Cortex of kidney (tissue), 1 donor: ENCODE results near the gene ARHGAP19.
A peak's percentile ranks its signal among the peaks of the same experiment; 100 is the strongest.

Source experiments
- DNase-seq: peaks from one replicate; lab custom pipeline; 2025; lab: John Stamatoyannopoulos, UW

ARHGAP19 gene

GRCh38 chr10:97292097-97292861 is at the start of gene ARHGAP19:
Gene ARHGAP19 (minus strand): TSS chr10:97292637. CDS start chr10:97292627, 10 bp downstream.
- DNase-seq: peak; percentile 37

GRCh38 chr10:97341416-97341815 is 49.0 kb upstream of the ARHGAP19 start:
- DNase-seq: no peak

DNA sequence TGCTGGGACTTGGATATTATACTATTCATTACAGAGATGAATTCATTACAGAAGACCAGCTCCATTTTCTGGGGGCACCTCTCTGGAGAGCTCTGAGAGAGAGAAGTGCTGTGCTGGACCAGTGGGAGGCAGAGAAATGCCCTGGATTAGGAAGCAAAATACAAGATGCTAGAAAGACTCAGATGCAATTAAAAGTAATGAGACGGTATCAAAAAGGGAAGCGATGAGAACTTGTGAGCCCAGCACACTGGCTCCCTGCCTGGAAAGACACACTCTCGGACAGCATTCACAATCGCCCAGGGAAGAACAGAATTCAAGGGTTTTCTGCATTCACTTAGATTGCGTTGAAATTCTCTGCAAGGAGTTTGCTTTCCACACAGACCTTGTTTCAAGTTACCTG is 45.6 kb upstream of the ARHGAP19 start:
- DNase-seq: no peak

DNA sequence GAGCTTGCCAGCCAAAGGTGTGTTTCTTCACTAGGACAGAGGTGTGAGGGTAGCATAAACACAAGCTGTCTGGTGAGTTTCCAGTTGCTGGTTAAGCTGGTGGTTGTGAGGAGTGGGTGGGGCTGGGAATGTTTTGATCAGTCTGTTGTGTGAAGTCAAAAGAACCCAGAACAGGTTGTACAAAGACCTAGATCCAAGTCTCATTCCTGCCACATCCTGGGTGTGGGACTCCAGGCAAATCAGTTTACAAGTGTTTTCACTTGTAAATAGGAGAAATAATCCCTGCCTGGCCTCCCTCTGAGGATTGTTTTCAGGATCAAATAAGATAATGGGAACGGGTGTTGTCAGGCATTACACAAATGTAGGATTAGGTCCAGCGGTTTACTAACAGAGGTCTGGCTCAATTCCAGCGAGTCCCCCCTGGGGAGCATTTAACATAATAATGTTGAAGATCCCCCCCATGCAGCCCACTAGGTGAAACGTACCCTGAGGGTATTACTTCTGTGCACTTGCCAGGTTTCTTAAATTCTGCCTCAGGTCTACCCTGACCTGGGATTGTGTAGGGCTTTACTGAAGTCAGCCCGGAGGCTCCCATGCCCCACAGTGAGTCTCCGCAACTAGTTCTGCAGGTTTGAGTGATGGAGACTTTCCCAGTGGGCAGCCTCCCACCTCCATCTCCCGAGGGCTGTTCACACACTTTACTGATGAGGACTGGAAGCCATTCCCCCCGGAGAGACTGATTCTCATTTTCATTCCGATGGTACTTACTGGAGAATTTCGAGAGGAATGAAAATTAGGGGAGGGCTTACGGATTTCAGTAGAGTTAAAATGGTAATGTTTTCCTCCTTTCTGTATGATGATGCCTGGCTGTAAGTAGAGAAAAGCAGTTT is 44.8 kb upstream of the ARHGAP19 start:
- DNase-seq: no peak

DNA sequence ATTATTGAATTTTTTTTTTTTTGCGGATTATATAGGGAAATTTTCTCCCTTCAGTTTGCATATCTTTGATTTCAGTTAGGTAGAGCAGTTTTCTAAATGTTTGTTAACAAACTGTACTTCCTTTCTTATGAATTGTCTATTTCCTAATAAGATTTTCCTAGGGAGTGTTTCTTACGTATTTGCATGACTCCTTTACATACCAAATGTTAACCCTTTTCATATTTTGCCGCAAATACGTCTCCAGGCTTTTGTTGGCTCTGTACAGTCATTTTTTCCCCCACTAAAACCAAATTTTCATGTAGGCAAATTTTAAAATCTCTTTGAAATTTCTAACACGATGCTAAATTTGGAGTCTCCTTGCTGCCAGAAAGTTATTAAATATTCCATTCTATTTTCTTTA is 44.0 kb upstream of the ARHGAP19 start:
- DNase-seq: no peak

DNA sequence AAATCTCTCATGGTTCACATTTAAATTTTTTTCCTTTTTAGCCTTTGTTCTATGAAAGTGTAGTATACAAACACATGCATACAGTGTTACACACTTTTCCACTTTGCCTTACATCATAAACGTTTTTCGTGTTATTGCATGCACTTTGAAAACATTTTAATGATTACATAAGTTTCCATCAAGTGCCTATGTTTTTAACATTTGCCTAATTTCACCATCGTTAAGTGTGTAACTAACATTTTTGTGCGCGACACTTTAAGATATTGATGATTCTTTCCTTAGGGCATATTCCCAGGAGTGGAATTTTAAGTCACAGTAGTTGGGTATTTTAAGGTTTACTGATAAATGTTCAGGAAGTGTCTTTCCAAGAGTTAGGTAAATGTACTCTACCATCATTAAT is 43.6 kb upstream of the ARHGAP19 start:
- DNase-seq: no peak

DNA sequence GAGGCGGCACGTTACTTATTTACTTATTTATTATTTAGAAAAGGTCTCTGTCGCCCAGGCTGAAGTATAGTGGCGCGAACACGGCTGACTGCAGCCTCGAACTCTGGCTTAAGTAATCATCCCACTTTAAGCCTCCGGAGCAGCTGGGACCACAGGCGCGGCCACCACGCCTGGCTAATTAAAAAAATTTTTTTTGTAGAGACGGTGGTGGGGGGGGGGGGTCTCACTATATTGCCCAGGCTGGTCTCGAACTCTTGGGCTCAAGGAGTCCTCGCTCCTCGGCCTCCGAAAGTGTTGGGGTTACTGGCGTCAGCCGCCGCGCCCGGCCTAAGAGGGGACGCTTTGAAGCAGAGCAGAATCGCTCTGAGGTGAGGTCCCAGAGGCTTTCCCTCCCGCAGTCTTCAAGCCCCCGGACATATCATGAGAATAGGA is 42.8 kb upstream of the ARHGAP19 start:
- no peak for DNase-seq

GRCh38 chr10:97334370-97335175 is 42.1 kb upstream of the ARHGAP19 start, which contains the start of gene FRAT2:
Gene FRAT2 (minus strand): TSS chr10:97334729. CDS start chr10:97334572, 157 bp downstream.
- DNase-seq: peak; percentile 90

- DNase-seq: no peak
Observed at GRCh38 chr10:97333601-97334369, 41.3 kb upstream of the ARHGAP19 start.

- no peak for DNase-seq
Observed at GRCh38 chr10:97333351-97333600, 40.8 kb upstream of the ARHGAP19 start.

- DNase-seq: no peak
Observed at GRCh38 chr10:97332591-97333350, 40.3 kb upstream of the ARHGAP19 start.

DNA sequence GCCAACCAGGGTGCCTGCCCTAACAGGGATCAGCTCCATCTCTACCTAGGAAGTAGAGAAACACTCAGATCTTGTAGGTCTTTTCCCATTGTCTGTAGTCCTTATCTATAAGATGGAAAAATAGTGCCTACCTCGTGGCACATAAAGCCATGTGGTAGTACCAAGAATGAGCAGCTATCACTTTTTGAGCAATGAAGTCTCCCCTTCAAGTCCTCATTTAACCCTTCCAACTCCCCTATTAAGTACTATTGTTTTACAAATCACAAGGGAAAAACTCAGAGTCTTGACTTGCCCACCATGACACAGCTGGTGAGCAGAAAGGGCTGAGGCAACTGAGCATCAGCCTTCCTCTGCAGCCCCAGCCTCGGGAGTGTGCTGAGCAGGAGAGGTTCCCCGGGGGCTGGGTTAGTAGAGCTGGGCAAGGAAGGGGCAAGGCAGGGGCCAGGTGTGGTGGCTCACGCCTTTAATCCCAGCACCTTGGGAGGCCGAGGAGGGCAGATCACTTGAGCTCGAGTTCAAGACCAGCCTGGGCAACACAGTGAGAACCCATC is 38.8 kb upstream of the ARHGAP19 start:
- no peak for DNase-seq

DNA sequence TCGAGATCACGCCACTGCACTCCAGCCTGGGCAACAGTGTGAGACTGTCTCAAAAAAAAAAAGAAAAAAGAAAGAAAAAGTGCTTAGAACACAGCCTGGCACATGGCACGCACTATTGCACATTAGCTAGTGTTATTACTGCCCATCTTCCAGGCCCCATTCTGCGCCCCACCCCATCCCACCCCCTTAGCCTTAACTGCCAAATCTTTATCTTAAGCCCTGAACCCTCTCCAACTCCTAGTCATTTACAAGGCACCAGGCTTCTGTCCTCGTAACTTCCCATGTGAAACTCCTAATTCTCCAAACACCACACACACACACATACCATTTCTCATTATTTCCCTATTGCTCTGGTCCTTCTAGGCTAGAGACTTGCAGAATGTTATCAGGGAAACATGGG is 37.3 kb upstream of the ARHGAP19 start:
- no peak for DNase-seq

DNA sequence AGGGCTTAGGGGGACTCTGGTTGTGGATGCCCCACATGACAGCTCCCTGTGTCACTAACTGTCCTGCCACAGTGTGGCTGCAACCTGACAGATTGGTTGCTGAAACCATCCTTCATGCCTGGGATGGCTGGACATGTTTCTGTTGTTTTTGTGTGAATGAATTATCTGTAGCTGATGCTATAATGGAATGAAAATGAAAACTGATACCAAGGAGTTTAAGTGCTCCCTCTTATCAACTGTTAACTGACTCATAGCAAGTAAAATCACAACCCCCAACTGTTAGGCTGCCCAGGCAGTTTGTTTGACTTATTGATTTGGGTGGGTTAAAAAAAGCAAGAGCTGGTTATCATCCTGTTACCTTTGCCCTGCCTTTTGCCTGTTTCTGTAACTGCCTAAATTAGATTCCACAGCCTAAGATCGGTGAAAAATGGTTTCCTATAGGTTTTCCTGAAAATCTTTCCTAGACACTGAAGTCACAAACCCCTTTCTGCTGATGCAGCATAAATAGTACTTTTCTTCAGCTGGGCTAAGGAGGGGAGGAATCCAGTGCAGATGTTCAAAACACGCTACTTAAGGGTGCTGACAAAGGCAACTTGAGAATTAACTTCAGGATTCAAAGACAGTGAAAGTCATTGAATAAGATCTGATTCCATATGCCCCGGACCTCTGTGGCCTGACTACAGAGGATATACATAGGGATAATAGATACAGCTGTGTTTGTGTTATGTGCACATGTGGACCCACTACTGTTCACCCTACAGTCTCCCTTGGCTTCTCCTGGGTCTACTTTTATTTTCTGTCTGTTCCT is 36.4 kb upstream of the ARHGAP19 start:
- DNase-seq: no peak

GRCh38 chr10:97327348-97328294 is 35.2 kb upstream of the ARHGAP19 start:
- DNase-seq: no peak

DNA sequence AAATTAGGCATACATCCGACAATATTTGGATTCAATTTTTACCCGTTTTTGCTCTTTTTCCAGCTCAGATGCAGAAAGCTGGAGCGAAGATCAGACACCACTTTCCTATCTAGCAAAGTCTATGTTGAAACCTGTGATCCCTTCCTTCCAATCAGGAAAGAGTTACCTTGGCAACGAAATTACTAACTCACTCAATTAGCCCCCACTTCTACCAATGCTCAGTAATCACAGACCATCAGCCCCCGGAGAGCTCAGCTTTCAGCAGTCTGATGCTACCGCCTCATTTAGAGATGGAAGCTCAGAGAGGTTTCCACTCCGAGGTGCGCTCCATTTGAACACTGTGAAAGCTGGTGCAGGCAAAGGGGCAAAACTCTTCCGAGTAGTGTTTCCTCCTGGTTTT is 33.3 kb upstream of the ARHGAP19 start:
- DNase-seq: no peak

DNA sequence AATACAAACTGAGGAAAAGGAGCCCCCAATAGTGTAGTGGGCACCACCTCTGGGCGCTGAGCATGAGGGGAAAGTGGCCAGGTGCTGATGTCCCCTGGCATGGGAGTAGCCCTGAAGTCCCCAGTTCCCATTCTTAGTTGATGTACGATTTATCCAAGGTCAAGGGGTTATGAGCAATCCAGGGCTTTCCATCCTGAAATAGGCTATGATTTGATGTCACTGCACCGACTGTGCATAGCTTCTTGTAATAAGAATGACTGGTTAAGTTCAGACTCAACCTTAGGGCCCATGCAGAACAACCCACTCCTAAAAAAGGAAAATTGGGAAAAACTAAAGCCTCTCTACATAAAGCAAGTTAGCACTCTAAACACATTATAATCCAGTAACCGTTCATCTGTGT is 31.1 kb upstream of the ARHGAP19 start:
- DNase-seq: no peak

GRCh38 chr10:97321804-97322190 is 29.4 kb upstream of the ARHGAP19 start:
- DNase-seq: no peak
